K562 (cell line): ENCODE data around the gene IPO9.

ENCODE experiments used
- PHF8 ChIP-seq: fragments of 200-600 bp; sonication (generic); IDR thresholded peaks from 2 replicates; pipeline ENCODE4 v1.6.1; 2012; ENCODE audit warnings: mixed run types, mild to moderate bottlenecking, inconsistent platforms, low read length, moderate library complexity, borderline replicate concordance
- TF ChIP-seq, protein P1 (sequence below), 3 experiments: IDR thresholded peaks in 2 of 3; conservative IDR thresholded peaks in 1 of 3; 2 replicates each; pipeline ENCODE4 v1.5.1; 2011 to 2012; ENCODE audit warnings: low read length in 3 of 3, mild to moderate bottlenecking in 3 of 3, control low read depth in 2 of 3, improper control_type of control experiment in 1 of 3, inconsistent platforms in 1 of 3, low read depth in 1 of 3, mixed read lengths in 1 of 3, moderate library complexity in 1 of 3; ENCODE audit not compliant: insufficient read depth in 2 of 3

GRCh38 chr1:201893431-201893830 lies 64.5 kb downstream of the IPO9 start:
- TF ChIP-seq PHF8, result no peak
- TF ChIP-seq, protein P1, sequence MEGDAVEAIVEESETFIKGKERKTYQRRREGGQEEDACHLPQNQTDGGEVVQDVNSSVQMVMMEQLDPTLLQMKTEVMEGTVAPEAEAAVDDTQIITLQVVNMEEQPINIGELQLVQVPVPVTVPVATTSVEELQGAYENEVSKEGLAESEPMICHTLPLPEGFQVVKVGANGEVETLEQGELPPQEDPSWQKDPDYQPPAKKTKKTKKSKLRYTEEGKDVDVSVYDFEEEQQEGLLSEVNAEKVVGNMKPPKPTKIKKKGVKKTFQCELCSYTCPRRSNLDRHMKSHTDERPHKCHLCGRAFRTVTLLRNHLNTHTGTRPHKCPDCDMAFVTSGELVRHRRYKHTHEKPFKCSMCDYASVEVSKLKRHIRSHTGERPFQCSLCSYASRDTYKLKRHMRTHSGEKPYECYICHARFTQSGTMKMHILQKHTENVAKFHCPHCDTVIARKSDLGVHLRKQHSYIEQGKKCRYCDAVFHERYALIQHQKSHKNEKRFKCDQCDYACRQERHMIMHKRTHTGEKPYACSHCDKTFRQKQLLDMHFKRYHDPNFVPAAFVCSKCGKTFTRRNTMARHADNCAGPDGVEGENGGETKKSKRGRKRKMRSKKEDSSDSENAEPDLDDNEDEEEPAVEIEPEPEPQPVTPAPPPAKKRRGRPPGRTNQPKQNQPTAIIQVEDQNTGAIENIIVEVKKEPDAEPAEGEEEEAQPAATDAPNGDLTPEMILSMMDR (IDR thresholded peaks at IDR 0.05 in 2 of 3, conservative IDR thresholded peaks at IDR 0.05 in 1 of 3; ENCODE audit: insufficient read depth in 2 of 3, low read depth in 1 of 3, low read length in 3 of 3), result no peak
